ENCODE data around the gene ZMYND11. TPM values are rescaled to one million over a fixed set of nuclear protein-coding genes. Genes with fewer than 3 reads are reported as not detected.

Gene ZMYND11
- total RNA-seq, result 29.4 and 31.0 TPM in 2 replicates

- Mint-ChIP-seq H3K9me3 (no peaks in the 10 kb centered on the region), H3K27ac (peak within 1 kb of the TSS; percentile 95), H3K27me3 (peaks cover 12% of the 10 kb centered on the region), H3K4me3 (peak within 1 kb of the TSS; percentile 93), H3K36me3 (ENCODE audit: low read depth) (peaks cover 2% of the 10 kb centered on the region), H3K4me1 (peaks cover 22% of the 10 kb centered on the region)
- peak; percentile 88 for DNase-seq
- intact Hi-C loops (cut with micrococcal nuclease), result loop anchor here (5.0 kb wide), 1 partner anchor 47 kb away; no protein-coding TSS in a partner anchor
These were observed at the start of gene ZMYND11 for GRCh38 chr10:135132-135600. Gene ZMYND11, plus strand, starts transcription at chr10:135455. Its CDS starts 44,558 bp downstream, at chr10:180013.

GRCh38 chr10:86031-86430 is 49.2 kb upstream of the ZMYND11 start:
- Mint-ChIP-seq H3K36me3 (ENCODE audit: low read depth) (no peaks in the 10 kb centered on the region), H3K9me3 (no peaks in the 10 kb centered on the region), H3K4me3 (no peak overlapping the region), H3K27ac (no peak overlapping the region), H3K4me1 (peaks cover 3% of the 10 kb centered on the region), H3K27me3 (peaks cover 3% of the 10 kb centered on the region)
- intact Hi-C loops (cut with micrococcal nuclease), result no loop called here
- no peak for DNase-seq

GRCh38 chr10:87177-88080 is 47.8 kb upstream of the ZMYND11 start:
- intact Hi-C loops (cut with micrococcal nuclease), result no loop called here
- Mint-ChIP-seq H3K4me3 (no peak overlapping the region), H3K36me3 (ENCODE audit: low read depth) (no peaks in the 10 kb centered on the region)

GRCh38 chr10:88253-88652 is 47.0 kb upstream of the ZMYND11 start:
- H3K36me3 Mint-ChIP-seq (ENCODE audit: low read depth), result no peaks in the 10 kb centered on the region
- H3K4me1 Mint-ChIP-seq, result peaks cover 3% of the 10 kb centered on the region
- DNase-seq, result no peak
- intact Hi-C loops (cut with micrococcal nuclease), result no loop called here
- no peak overlapping the region for H3K4me3 Mint-ChIP-seq
- H3K9me3 Mint-ChIP-seq, result peaks cover 3% of the 10 kb centered on the region
- H3K27ac Mint-ChIP-seq, result no peak overlapping the region
- H3K27me3 Mint-ChIP-seq, result peaks cover 5% of the 10 kb centered on the region

More at GRCh38 chr10:87177-88080, 47.8 kb upstream of the ZMYND11 start:
- H3K4me1 Mint-ChIP-seq, result peaks cover 3% of the 10 kb centered on the region
- no peak for DNase-seq
- H3K9me3 Mint-ChIP-seq, result no peaks in the 10 kb centered on the region
- peaks cover 3% of the 10 kb centered on the region for H3K27me3 Mint-ChIP-seq
- no peak overlapping the region for H3K27ac Mint-ChIP-seq

GRCh38 chr10:89248-89647 is 46.0 kb upstream of the ZMYND11 start:
- Mint-ChIP-seq H3K27me3 (peaks cover 5% of the 10 kb centered on the region), H3K36me3 (ENCODE audit: low read depth) (no peaks in the 10 kb centered on the region), H3K27ac (no peak overlapping the region), H3K4me1 (peaks cover 3% of the 10 kb centered on the region), H3K4me3 (no peak overlapping the region), H3K9me3 (peaks cover 3% of the 10 kb centered on the region)
- intact Hi-C loops (cut with micrococcal nuclease), result no loop called here
- no peak for DNase-seq

GRCh38 chr10:90161-90560 is 45.1 kb upstream of the ZMYND11 start:
- Mint-ChIP-seq H3K36me3 (ENCODE audit: low read depth) (no peaks in the 10 kb centered on the region), H3K9me3 (peaks cover 11% of the 10 kb centered on the region), H3K4me3 (no peak overlapping the region), H3K27ac (no peak overlapping the region), H3K27me3 (peaks cover 5% of the 10 kb centered on the region), H3K4me1 (peaks cover 3% of the 10 kb centered on the region)
- no peak for DNase-seq
- intact Hi-C loops (cut with micrococcal nuclease), result no loop called here

DNA sequence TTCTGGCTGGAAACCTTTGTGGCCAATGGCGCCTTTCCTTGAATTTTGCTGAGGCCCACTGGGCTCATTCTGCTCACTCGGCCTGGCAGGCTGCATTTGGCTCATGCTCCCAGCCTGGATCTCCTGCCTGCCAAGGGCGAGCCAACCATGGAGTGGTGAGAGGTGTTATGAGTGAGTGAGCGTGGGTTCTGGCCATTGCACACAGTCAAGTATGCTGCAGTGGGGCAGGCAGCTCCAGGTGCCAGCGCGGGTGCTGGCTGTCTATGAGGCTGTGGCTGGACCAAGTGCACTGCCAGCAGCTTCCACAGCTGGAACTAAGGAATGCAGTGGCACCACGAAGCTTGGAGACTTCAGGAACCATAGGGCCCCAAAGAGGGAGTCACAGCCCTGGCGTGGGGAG is 43.9 kb upstream of the ZMYND11 start:
- H3K27me3 Mint-ChIP-seq, result peaks cover 5% of the 10 kb centered on the region
- no peak overlapping the region for H3K27ac Mint-ChIP-seq
- no peak for DNase-seq
- H3K4me3 Mint-ChIP-seq, result no peak overlapping the region
- intact Hi-C loops (cut with micrococcal nuclease), result no loop called here
- peaks cover 3% of the 10 kb centered on the region for H3K4me1 Mint-ChIP-seq
- peaks cover 16% of the 10 kb centered on the region for H3K9me3 Mint-ChIP-seq
- no peaks in the 10 kb centered on the region for H3K36me3 Mint-ChIP-seq (ENCODE audit: low read depth)

- H3K9me3 Mint-ChIP-seq, result peaks cover 20% of the 10 kb centered on the region
- peaks cover 3% of the 10 kb centered on the region for H3K4me1 Mint-ChIP-seq
- H3K27me3 Mint-ChIP-seq, result peaks cover 5% of the 10 kb centered on the region
- DNase-seq, result no peak
- intact Hi-C loops (cut with micrococcal nuclease), result no loop called here
- no peaks in the 10 kb centered on the region for H3K36me3 Mint-ChIP-seq (ENCODE audit: low read depth)
- H3K4me3 Mint-ChIP-seq, result no peak overlapping the region
- no peak overlapping the region for H3K27ac Mint-ChIP-seq
These were observed 43.1 kb upstream of the ZMYND11 start for GRCh38 chr10:92153-92552.

DNA sequence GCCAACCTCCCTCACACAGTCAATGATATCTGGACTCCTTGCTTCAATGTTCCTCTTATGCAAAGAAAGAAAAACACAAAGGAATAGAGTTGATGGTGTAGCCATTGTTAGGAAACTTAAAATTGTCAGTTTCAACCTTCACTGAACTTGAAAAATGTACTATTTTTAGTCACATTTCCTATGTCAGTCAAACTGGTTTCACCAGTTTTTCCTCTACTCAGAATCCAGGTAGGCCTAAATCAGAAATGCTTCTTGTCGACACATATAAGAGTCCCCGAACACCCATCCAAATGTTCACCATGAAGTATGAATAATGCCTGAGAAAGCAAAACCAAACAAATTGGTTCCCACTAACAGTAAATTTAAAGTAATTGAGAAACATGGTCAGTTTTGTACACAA is 42.4 kb upstream of the ZMYND11 start:
- Mint-ChIP-seq H3K36me3 (ENCODE audit: low read depth) (no peaks in the 10 kb centered on the region), H3K4me3 (no peak overlapping the region), H3K9me3 (peaks cover 23% of the 10 kb centered on the region), H3K4me1 (no peaks in the 10 kb centered on the region), H3K27ac (no peak overlapping the region), H3K27me3 (peaks cover 5% of the 10 kb centered on the region)
- no peak for DNase-seq
- intact Hi-C loops (cut with micrococcal nuclease), result no loop called here

- no peak overlapping the region for H3K27ac Mint-ChIP-seq
- H3K27me3 Mint-ChIP-seq, result peaks cover 3% of the 10 kb centered on the region
- DNase-seq, result no peak
- no peaks in the 10 kb centered on the region for H3K36me3 Mint-ChIP-seq (ENCODE audit: low read depth)
- H3K9me3 Mint-ChIP-seq, result peaks cover 23% of the 10 kb centered on the region
- intact Hi-C loops (cut with micrococcal nuclease), result no loop called here
- no peaks in the 10 kb centered on the region for H3K4me1 Mint-ChIP-seq
- no peak overlapping the region for H3K4me3 Mint-ChIP-seq
These were observed 40.6 kb upstream of the ZMYND11 start for GRCh38 chr10:94613-95012.

- Mint-ChIP-seq H3K4me3 (no peak overlapping the region), H3K27ac (no peak overlapping the region), H3K36me3 (ENCODE audit: low read depth) (no peaks in the 10 kb centered on the region), H3K4me1 (no peaks in the 10 kb centered on the region), H3K9me3 (peaks cover 23% of the 10 kb centered on the region), H3K27me3 (peaks cover 2% of the 10 kb centered on the region)
- DNase-seq, result no peak
- intact Hi-C loops (cut with micrococcal nuclease), result no loop called here
These were observed 39.7 kb upstream of the ZMYND11 start for GRCh38 chr10:95356-96115.

- H3K27ac Mint-ChIP-seq, result no peak overlapping the region
- intact Hi-C loops (cut with micrococcal nuclease), result no loop called here
- no peak overlapping the region for H3K4me3 Mint-ChIP-seq
- no peaks in the 10 kb centered on the region for H3K36me3 Mint-ChIP-seq (ENCODE audit: low read depth)
- peaks cover 23% of the 10 kb centered on the region for H3K9me3 Mint-ChIP-seq
- H3K4me1 Mint-ChIP-seq, result no peaks in the 10 kb centered on the region
- H3K27me3 Mint-ChIP-seq, result peaks cover 2% of the 10 kb centered on the region
- no peak for DNase-seq
These were observed 38.8 kb upstream of the ZMYND11 start for GRCh38 chr10:96466-96865.

DNA sequence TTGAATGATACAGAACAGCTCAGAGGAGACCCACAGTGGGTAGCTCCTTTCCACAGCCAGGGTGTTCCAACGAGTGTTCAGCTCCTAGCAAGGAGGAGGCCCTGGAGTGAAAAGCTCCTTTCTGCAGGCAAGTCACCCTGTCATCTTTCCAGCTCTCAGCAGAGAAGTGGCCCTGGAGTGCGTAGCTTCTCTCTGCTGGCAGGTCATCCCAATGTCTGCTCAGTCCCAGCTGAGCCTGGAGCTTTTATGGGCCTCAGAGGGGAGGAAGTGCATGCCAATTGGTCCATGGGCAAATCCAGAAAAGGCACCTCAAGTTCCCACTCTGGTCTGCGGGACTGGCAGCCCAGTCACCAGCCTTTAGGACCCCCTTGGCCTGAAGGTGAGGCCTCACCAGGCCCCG is 30.8 kb upstream of the ZMYND11 start:
- Mint-ChIP-seq H3K9me3 (peaks cover 3% of the 10 kb centered on the region), H3K36me3 (ENCODE audit: low read depth) (no peaks in the 10 kb centered on the region), H3K4me1 (peaks cover 5% of the 10 kb centered on the region), H3K4me3 (no peak overlapping the region), H3K27me3 (peaks cover 2% of the 10 kb centered on the region), H3K27ac (no peak overlapping the region)
- intact Hi-C loops (cut with micrococcal nuclease), result no loop called here
- DNase-seq, result peak; percentile 34

All from activated CD4-positive, alpha-beta T cell treated with anti-CD3 and anti-CD28 coated beads, Interleukin-2, amount 10 ng/mL, durations not matched to agents 24 days and 14 days (primary cell).